ENCODE data around the gene SLC9A4. TPM values are rescaled to one million over a fixed set of nuclear protein-coding genes. Genes with fewer than 3 reads are reported as not detected.

Gene SLC9A4
- total and polyA plus RNA-seq, 2 donors (not counting 3 experiments of a cell fraction or from before 2014, with no cell fraction given) = not detected

DNA sequence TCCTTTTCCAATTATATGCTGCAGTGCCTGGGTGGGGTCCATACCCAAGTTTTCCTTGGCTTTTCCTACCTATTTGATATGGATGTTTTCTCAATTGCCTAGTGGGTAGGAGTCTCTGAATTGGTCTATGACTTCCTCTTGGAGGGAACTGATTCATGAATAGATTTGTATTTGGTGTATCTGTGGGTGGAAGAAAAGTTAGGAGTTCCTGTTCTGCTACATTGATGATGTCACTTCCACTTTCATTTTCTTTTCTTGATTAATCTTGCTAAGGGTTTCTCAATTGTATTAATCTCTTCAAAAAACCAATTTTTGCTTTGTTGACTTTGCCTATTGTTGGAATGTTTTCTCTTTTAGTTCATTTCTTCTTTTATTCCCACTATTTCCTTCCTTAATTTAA, 108.9 kb downstream of the SLC9A4 start:
- dilution Hi-C loops (cut with MboI; ENCODE audit: extremely low pct_ligation_motif_present, low sequenced_read_pairs) = loop anchor here (25.0 kb wide), 1 partner anchor 95 kb away; no protein-coding TSS in a partner anchor
- Histone ChIP-seq H3K9ac (replicated peaks; ENCODE audit: extremely low read depth, insufficient read depth, low read length) (no peak overlapping the region), H3K27me3 (ENCODE audit: control insufficient read depth in 2 of 2, insufficient read depth in 2 of 2, low read length in 2 of 2) (peaks cover 7 to 12% of the 10 kb centered on the region in 2 experiments), H3K36me3 (ENCODE audit: control insufficient read depth in 2 of 2, extremely low read depth in 1 of 2, insufficient read depth in 2 of 2, low read length in 2 of 2) (no peaks in the 10 kb centered on the region), H3K4me2 (ENCODE audit: insufficient read depth, low read length) (no peak overlapping the region), H4K20me1 (replicated peaks; ENCODE audit: control insufficient read depth, extremely low read depth, insufficient read depth, low read length) (no peaks in the 10 kb centered on the region), H3K9me3 (replicated peaks; ENCODE audit: control insufficient read depth, insufficient read depth, low read length) (no peaks in the 10 kb centered on the region), H3K9me1 (replicated peaks; ENCODE audit: control insufficient read depth, extremely low read depth, insufficient read depth, low read length) (no peaks in the 10 kb centered on the region), H3K27ac (ENCODE audit: insufficient read depth, low read depth, low read length) (no peak overlapping the region), H3K4me1 (ENCODE audit: control insufficient read depth, extremely low read depth, insufficient read depth, low read length) (no peaks in the 10 kb centered on the region), H2AFZ (ENCODE audit: low read depth, low read length) (no peak overlapping the region), H3K79me2 (ENCODE audit: control insufficient read depth, insufficient read depth, low read length) (no peaks in the 10 kb centered on the region), H3K4me3 (replicated peaks in 1 of 3; ENCODE audit: insufficient read depth in 1 of 3, low read depth in 1 of 3, low read length in 3 of 3) (no peak overlapping the region)
- FAIRE-seq (no peak), DNase-seq (ENCODE audit: low read depth, low spot score) (no peak)
- no peak for TF ChIP-seq MYC (IDR thresholded peaks at IDR 0.05; ENCODE audit: low read depth, low read length)
- no peak for TF ChIP-seq GATA2 (IDR thresholded peaks at IDR 0.05; ENCODE audit: insufficient read depth, insufficient read length, low read depth, low read length)
- no peak for TF ChIP-seq POLR2A (IDR thresholded peaks at IDR 0.05; ENCODE audit: low read depth, low read length)
- TF ChIP-seq JUN (IDR thresholded peaks at IDR 0.05; ENCODE audit: borderline replicate concordance, insufficient read depth, insufficient read length, low read depth) = no peak
- no peak for TF ChIP-seq FOS (IDR thresholded peaks at IDR 0.05; ENCODE audit: borderline replicate concordance, insufficient read depth, low read length)
- no peak for TF ChIP-seq POLR2AphosphoS5 (IDR thresholded peaks at IDR 0.05; ENCODE audit: insufficient read depth, low read depth, low read length)
- TF ChIP-seq EZH2 (IDR thresholded peaks at IDR 0.05; ENCODE audit: borderline replicate concordance, low read depth, low read length, severe bottlenecking) = no peak
- TF ChIP-seq, protein P1, sequence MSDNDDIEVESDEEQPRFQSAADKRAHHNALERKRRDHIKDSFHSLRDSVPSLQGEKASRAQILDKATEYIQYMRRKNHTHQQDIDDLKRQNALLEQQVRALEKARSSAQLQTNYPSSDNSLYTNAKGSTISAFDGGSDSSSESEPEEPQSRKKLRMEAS (IDR thresholded peaks at IDR 0.05; ENCODE audit: insufficient read depth, insufficient read length) = no peak
- TF ChIP-seq, protein P2, sequence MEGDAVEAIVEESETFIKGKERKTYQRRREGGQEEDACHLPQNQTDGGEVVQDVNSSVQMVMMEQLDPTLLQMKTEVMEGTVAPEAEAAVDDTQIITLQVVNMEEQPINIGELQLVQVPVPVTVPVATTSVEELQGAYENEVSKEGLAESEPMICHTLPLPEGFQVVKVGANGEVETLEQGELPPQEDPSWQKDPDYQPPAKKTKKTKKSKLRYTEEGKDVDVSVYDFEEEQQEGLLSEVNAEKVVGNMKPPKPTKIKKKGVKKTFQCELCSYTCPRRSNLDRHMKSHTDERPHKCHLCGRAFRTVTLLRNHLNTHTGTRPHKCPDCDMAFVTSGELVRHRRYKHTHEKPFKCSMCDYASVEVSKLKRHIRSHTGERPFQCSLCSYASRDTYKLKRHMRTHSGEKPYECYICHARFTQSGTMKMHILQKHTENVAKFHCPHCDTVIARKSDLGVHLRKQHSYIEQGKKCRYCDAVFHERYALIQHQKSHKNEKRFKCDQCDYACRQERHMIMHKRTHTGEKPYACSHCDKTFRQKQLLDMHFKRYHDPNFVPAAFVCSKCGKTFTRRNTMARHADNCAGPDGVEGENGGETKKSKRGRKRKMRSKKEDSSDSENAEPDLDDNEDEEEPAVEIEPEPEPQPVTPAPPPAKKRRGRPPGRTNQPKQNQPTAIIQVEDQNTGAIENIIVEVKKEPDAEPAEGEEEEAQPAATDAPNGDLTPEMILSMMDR (IDR thresholded peaks at IDR 0.05; ENCODE audit: extremely low read depth in 1 of 2, insufficient read depth in 1 of 2, low read depth in 1 of 2, low read length in 2 of 2) = no peak
- intact Hi-C loops (cut with micrococcal nuclease) = no loop called here
- BruUV-seq (replicated peaks) = no TSS peak
- CTCF ChIA-PET = no interaction called here
- POLR2A ChIA-PET = no interaction called here

All from endothelial cell of umbilical vein (primary cell).